K562 (cell line): Measurements from ENCODE around the gene SMOC2. TPM values are rescaled to one million over a fixed set of nuclear protein-coding genes. Genes with fewer than 3 reads are reported as not detected.

Experiments used
- ATAC-seq: fragments of 200-7000 bp; cut with Tn5 transposase; 3 replicates; pipeline ENCODE4 v1.9.1; 2020; ENCODE audit warnings: moderate library complexity
- BruUV-seq: library from RNA; stranded (reverse); fragments of 400-500 nt; replicated peaks from 2 replicates; lab custom pipeline; 2021; lab: Mats Ljungman, UMichigan
- CTCF ChIA-PET: fragments of 300-600 bp; formaldehyde crosslinking; extraction: SDS; loops from one replicate; lab custom pipeline; 2021; ENCODE audit warnings: low intra/inter-chr PET ratio; lab: Yijun Ruan, JAX
- POLR2A ChIA-PET: fragments of 300-600, 350-650 bp; sonication (Branson Sonifier 250); formaldehyde crosslinking; extraction: SDS; loops from one replicate; lab custom pipeline; 2021; ENCODE audit warnings: antibody characterized with exemption, inconsistent platforms; lab: Yijun Ruan, JAX
- DNase-seq, 4 experiments: peaks; one replicate each; pipeline versions ENCODE4 v3.0.0 to v3.0.0-alpha.2; 2011 to 2018; ENCODE audit warnings: low spot score in 3 of 4, mixed read lengths in 3 of 4; ENCODE audit errors: extremely low read depth in 1 of 4
- FAIRE-seq: peaks from 2 replicates; lab custom pipeline; 2011; peaks lifted over from hg19 to GRCh38; lab: Jason Lieb, UNC
- H2AFZ ChIP-seq: 2 replicates; pipeline ENCODE4 v1.6.0; 2011; ENCODE audit warnings: low read depth, low read length, control low read depth, inconsistent platforms
- H3K27ac ChIP-seq: fragments of 200-600 bp; 3 replicates; pipeline ENCODE4 v1.8.0; 2011; ENCODE audit warnings: low read depth, mild to moderate bottlenecking, control low read depth, inconsistent platforms, low read length, moderate library complexity, mixed read lengths; ENCODE audit errors: extremely low read depth
- H3K27me3 ChIP-seq, 2 experiments: fragments of 300-600 bp in 1 of 2; 2 replicates in 1 of 2; 3 replicates in 1 of 2; pipeline versions ENCODE4 v1.6.0 to v1.8.0; 2011; ENCODE audit warnings: inconsistent platforms in 2 of 2, low read length in 2 of 2, mild to moderate bottlenecking in 1 of 2, mixed read lengths in 1 of 2, moderate library complexity in 1 of 2; ENCODE audit not compliant: control insufficient read depth in 2 of 2, insufficient read depth in 2 of 2
- H3K36me3 ChIP-seq: fragments of 300-600 bp; 3 replicates; pipeline ENCODE4 v1.8.0; 2011; ENCODE audit warnings: mild to moderate bottlenecking, low read length, inconsistent platforms; ENCODE audit not compliant: control insufficient read depth, insufficient read depth
- H3K4me1 ChIP-seq, 2 experiments: fragments of 200-600 bp in 1 of 2; replicated peaks in 1 of 2; 2 replicates in 1 of 2; 3 replicates in 1 of 2; pipeline versions ENCODE4 v1.5.1 to v1.8.0; 2011; ENCODE audit warnings: inconsistent platforms in 2 of 2, low read length in 2 of 2, mild to moderate bottlenecking in 1 of 2, mixed read lengths in 1 of 2, moderate library complexity in 1 of 2; ENCODE audit not compliant: control insufficient read depth in 2 of 2, insufficient read depth in 2 of 2
- H3K4me2 ChIP-seq: 2 replicates; pipeline ENCODE4 v1.6.1; 2011; ENCODE audit warnings: low read length, control low read depth, inconsistent platforms, mixed read lengths; ENCODE audit not compliant: insufficient read depth
- H3K4me3 ChIP-seq: fragments of 200-600 bp; sonication (generic), shearing (Covaris generic); 2 replicates; pipeline ENCODE4 v1.5.1; 2016; ENCODE audit warnings: control low read depth, inconsistent platforms
- H3K79me2 ChIP-seq: fragments of 200-600 bp; 3 replicates; pipeline ENCODE4 v1.8.0; 2011; ENCODE audit warnings: low read length, inconsistent platforms; ENCODE audit not compliant: control insufficient read depth, insufficient read depth
- H3K9ac ChIP-seq, 2 experiments: 2 replicates each; pipeline versions ENCODE4 v1.6.0 to v1.6.1; 2011; ENCODE audit warnings: low read depth in 2 of 2, low read length in 2 of 2, control low read depth in 1 of 2, inconsistent platforms in 1 of 2, mild to moderate bottlenecking in 1 of 2, mixed read lengths in 1 of 2; ENCODE audit not compliant: insufficient read depth in 1 of 2
- H3K9me1 ChIP-seq: one replicate; pipeline ENCODE4 v1.6.0; 2011; ENCODE audit warnings: inconsistent platforms, mild to moderate bottlenecking, low read length, moderate library complexity; ENCODE audit not compliant: control insufficient read depth, insufficient read depth
- H3K9me3 ChIP-seq: replicated peaks from 2 replicates; pipeline ENCODE4 v1.5.1; 2011; ENCODE audit warnings: low read depth, low read length, inconsistent platforms; ENCODE audit not compliant: control insufficient read depth, insufficient read depth
- H4K20me1 ChIP-seq: replicated peaks from 2 replicates; pipeline ENCODE4 v1.6.1; 2011; ENCODE audit warnings: low read length, inconsistent platforms, mixed read lengths; ENCODE audit not compliant: control insufficient read depth, insufficient read depth
- CEBPZ ChIP-seq: fragments of 150-350 bp; IDR thresholded peaks from 2 replicates; pipeline ENCODE4 v1.6.1; 2014; ENCODE audit warnings: low read depth, mild to moderate bottlenecking, low read length, borderline replicate concordance
- EHMT2 ChIP-seq: fragments of 450-650 bp; IDR thresholded peaks from 2 replicates; pipeline ENCODE4 v1.6.1; 2018; ENCODE audit warnings: antibody characterized with exemption
- PHF21A ChIP-seq: fragments of 450-650 bp; IDR thresholded peaks from 2 replicates; pipeline ENCODE4 v1.6.1; 2017; ENCODE audit warnings: low read depth, borderline replicate concordance
- ZNF280A ChIP-seq: fragments of 450-650 bp; IDR thresholded peaks from 2 replicates; pipeline ENCODE4 v1.6.1; 2018; ENCODE audit warnings: mild to moderate bottlenecking, low read depth; ENCODE audit not compliant: partially characterized antibody
- ZNF3 ChIP-seq: fragments of 250-450 bp; sonication (Bioruptor Pico); IDR thresholded peaks from 2 replicates; pipeline ENCODE4 v1.5.0; 2021; ENCODE audit warnings: mild to moderate bottlenecking, moderate library complexity
- WGBS: fragments of 100-300 bp; shearing (Covaris generic); methylation state at CpG from one replicate; pipeline ENCODE4 v1.1.6; 2016; ENCODE audit warnings: low coverage, mixed read lengths; ENCODE audit not compliant: insufficient coverage; ENCODE audit errors: missing lambda C conversion rate; 5-methylcytosine and 5-hydroxymethylcytosine counted together
- in situ Hi-C: fragments of 300-500 bp; cut with MboI; formaldehyde crosslinking; loops from 4 replicates; pipeline ENCODE4 v1.15.0; 2018; ENCODE audit warnings: inconsistent platforms, mixed read lengths
- intact Hi-C: fragments of 100-400 bp; cut with micrococcal nuclease; formaldehyde crosslinking; loops from 2 replicates; pipeline ENCODE4 v1.14.2; 2022
- polyA plus RNA-seq, 8 experiments: library from polyadenylated mRNA; depleted of rRNA in 4 of 8; stranded (reverse) in 5 of 8; unstranded in 3 of 8; fragments of >200 nt; fragmentation: Nextera tagmentation in 2 of 8; fragmentation: Illumina TruSeq in 1 of 8; extraction: Ambion mirVana in 2 of 8; extraction: Trizol in 1 of 8; gene quantifications; 2 replicates each; pipeline versions ENCODE4 v1.2.1 to v1.2.3, GENCODE V29; 2011 to 2014; ENCODE audit warnings: inconsistent platforms in 1 of 8, missing spikeins in 1 of 8
- total RNA-seq, 7 experiments: library from RNA; depleted of rRNA in 6 of 7; stranded (reverse); fragments of >200 nt in 6 of 7; fragmentation: Illumina TruSeq in 2 of 7; extraction: Trizol in 2 of 7; gene quantifications; 2 replicates each; pipeline versions ENCODE4 v1.2.1 to v1.2.3, GENCODE V29; 2011 to 2021; ENCODE audit warnings: low replicate concordance in 1 of 7

The SMOC2 gene
- total and polyA plus RNA-seq, 9 of the 15 experiments (the other 6 are each of a cell fraction or from before 2014, with no cell fraction given): 0.45 to 2.3 (median 1.1) TPM

- Histone ChIP-seq H3K79me2 (no peaks in the 10 kb centered on the region), H3K27ac (no peak overlapping the region), H3K9ac (no peak overlapping the region), H4K20me1 (peaks cover 3% of the 10 kb centered on the region; the same call in 1 of the 2 replicates), H2AFZ (no peak overlapping the region), H3K4me3 (no peak overlapping the region), H3K4me1 (peaks cover 0 to 2% of the 10 kb centered on the region in 2 experiments; a peak in 1 of 5 replicates), H3K9me3 (no peaks in the 10 kb centered on the region), H3K36me3 (no peaks in the 10 kb centered on the region), H3K27me3 (peaks cover 41 to 76% of the 10 kb centered on the region in 2 experiments), H3K9me1 (no peaks in the 10 kb centered on the region), H3K4me2 (no peak overlapping the region)
- ChIA-PET POLR2A (interaction anchor here (0.8 to 1.6 kb wide), 2 partner anchors 11 to 13 kb away, joined by 3 to 6 read pairs; no protein-coding TSS in a partner anchor), CTCF (no interaction called here)
- DNase-seq (no peak), ATAC-seq (no peak), FAIRE-seq (no peak)
- WGBS: 0% methylated on average over 14 of the region's 14 CpGs
- TF ChIP-seq PHF21A: no peak
- TF ChIP-seq ZNF3 (CRISPR knock-in tag): no peak
- no peak for TF ChIP-seq CEBPZ
- TF ChIP-seq EHMT2: no peak
- TF ChIP-seq ZNF280A: no peak
- no TSS peak for BruUV-seq
- intact Hi-C loops: no loop called here
- in situ Hi-C loops: no loop called here
These were observed 246.1 kb downstream of the SMOC2 start for GRCh38 chr6:168686831-168687730.
